Fibroblast of lung (primary cell): ENCODE data around the gene MSANTD4.

Source experiments
- CTCF ChIP-seq, 2 donors: IDR thresholded peaks in 1 of 2; conservative IDR thresholded peaks in 1 of 2; 1 replicate in 1 of 2; 2 replicates in 1 of 2; pipeline ENCODE4 v1.5.1; 2011 to 2012; ENCODE audit warnings: low read length in 2 of 2, control low read depth in 1 of 2, inconsistent platforms in 1 of 2, low read depth in 1 of 2, mild to moderate bottlenecking in 1 of 2
- EZH2 ChIP-seq: IDR thresholded peaks from 2 replicates; pipeline ENCODE4 v1.5.1; 2012; ENCODE audit warnings: low read length, control low read depth, mild to moderate bottlenecking; ENCODE audit errors: missing control alignments

GRCh38 chr11:106070606-106071005, 48.6 kb upstream of the MSANTD4 start:
- no peak for TF ChIP-seq EZH2
- TF ChIP-seq CTCF (conservative IDR thresholded peaks at IDR 0.05 in 1 of 2, IDR thresholded peaks at IDR 0.05 in 1 of 2; ENCODE audit: low read depth in 1 of 2, low read length in 2 of 2), result no peak
